HepG2 (cell line): ENCODE results near the gene LTBR. TPM values are rescaled to one million over a fixed set of nuclear protein-coding genes. Genes with fewer than 3 reads are reported as not detected.

Experiments used
- AKAP8 ChIP-seq: sonication (generic); formaldehyde crosslinking; IDR thresholded peaks from 2 replicates; pipeline ENCODE4 v1.5.1; 2020; ENCODE audit warnings: mild to moderate bottlenecking, missing genetic modification reagents
- ARNTL ChIP-seq: sonication (generic); formaldehyde crosslinking; IDR thresholded peaks from 2 replicates; pipeline ENCODE4 v1.4.0; 2020; ENCODE audit warnings: mild to moderate bottlenecking, missing genetic modification reagents
- BRD4 ChIP-seq: sonication (generic); formaldehyde crosslinking; IDR thresholded peaks from 2 replicates; pipeline ENCODE4 v1.4.0; 2020; ENCODE audit warnings: missing genetic modification reagents
- CHD2 ChIP-seq: IDR thresholded peaks from 2 replicates; pipeline ENCODE4 v1.6.1; 2011; ENCODE audit warnings: low read depth, low read length, improper control_type of control experiment
- FOXC1 ChIP-seq: sonication (generic); formaldehyde crosslinking; IDR thresholded peaks from 2 replicates; pipeline ENCODE4 v1.8.0; 2022; ENCODE audit warnings: mild to moderate bottlenecking, missing genetic modification reagents, borderline replicate concordance
- KLF16 ChIP-seq, 2 experiments: sonication (generic) in 1 of 2; formaldehyde crosslinking in 1 of 2; IDR thresholded peaks; 2 replicates each; pipeline versions ENCODE4 v1.6.1 to v1.8.0; 2016 to 2023; ENCODE audit warnings: missing genetic modification reagents in 2 of 2, missing compliant biosample characterization in 1 of 2
- RAD21 ChIP-seq: fragments of 450-650 bp; formaldehyde crosslinking; IDR thresholded peaks from 2 replicates; pipeline ENCODE4 v1.5.0; 2020; ENCODE audit warnings: mild to moderate bottlenecking
- ZFP62 ChIP-seq: sonication (generic); formaldehyde crosslinking; IDR thresholded peaks from 2 replicates; pipeline ENCODE4 v1.4.0; 2020; ENCODE audit warnings: missing genetic modification reagents
- ZKSCAN8 ChIP-seq: IDR thresholded peaks from 2 replicates; pipeline ENCODE4 v1.6.1; 2016; ENCODE audit warnings: borderline replicate concordance, missing genetic modification reagents, missing compliant biosample characterization
- ZNF138 ChIP-seq: sonication (generic); formaldehyde crosslinking; IDR thresholded peaks from 2 replicates; pipeline ENCODE4 v1.5.0; 2020; ENCODE audit warnings: mild to moderate bottlenecking, low read depth, missing genetic modification reagents
- ZNF430 ChIP-seq: sonication (generic); formaldehyde crosslinking; IDR thresholded peaks from 2 replicates; pipeline ENCODE4 v1.9.0; 2021; ENCODE audit warnings: mild to moderate bottlenecking, missing genetic modification reagents
- ZNF644 ChIP-seq: IDR thresholded peaks from 2 replicates; pipeline ENCODE4 v1.6.1; 2016; ENCODE audit warnings: low read depth
- polyA plus RNA-seq, 8 experiments: library from polyadenylated mRNA; depleted of rRNA in 3 of 8; stranded (reverse) in 7 of 8; unstranded in 1 of 8; fragments of >200 nt; fragmentation: Illumina TruSeq in 4 of 8; extraction: Trizol in 4 of 8; gene quantifications; 2 replicates each; pipeline versions ENCODE4 v1.2.1 to v1.2.3, GENCODE V29; 2011 to 2016; ENCODE audit warnings: low read depth in 4 of 8, missing spikeins in 1 of 8, mixed read lengths in 1 of 8; ENCODE audit not compliant: insufficient read depth in 1 of 8
- total RNA-seq, 5 experiments: library from RNA; depleted of rRNA; stranded (reverse); fragments of >200 nt; fragmentation: Illumina TruSeq; extraction: Trizol; gene quantifications; 2 replicates each; pipeline ENCODE4 v1.2.3, GENCODE V29; 2016; ENCODE audit warnings: low read depth in 1 of 5
- TF ChIP-seq, protein P1 (sequence below): sonication (generic); formaldehyde crosslinking; IDR thresholded peaks from one replicate; pipeline ENCODE4 v1.5.1; 2020; ENCODE audit warnings: mild to moderate bottlenecking, missing genetic modification reagents; ENCODE audit errors: not compliant biosample characterization
- TF ChIP-seq, protein P2 (sequence below): sonication (generic); formaldehyde crosslinking; IDR thresholded peaks from 2 replicates; pipeline ENCODE4 v1.5.0; 2020; ENCODE audit warnings: mild to moderate bottlenecking, missing genetic modification reagents, moderate library complexity
- TF ChIP-seq, protein P3 (sequence below): sonication (generic); formaldehyde crosslinking; IDR thresholded peaks from 2 replicates; pipeline ENCODE4 v1.9.0; 2021; ENCODE audit warnings: missing genetic modification reagents, borderline replicate concordance

The LTBR gene
- total and polyA plus RNA-seq, 2 of the 13 experiments (the other 11 are each of a cell fraction or from before 2014, with no cell fraction given): 31.4 to 34.8 TPM

DNA sequence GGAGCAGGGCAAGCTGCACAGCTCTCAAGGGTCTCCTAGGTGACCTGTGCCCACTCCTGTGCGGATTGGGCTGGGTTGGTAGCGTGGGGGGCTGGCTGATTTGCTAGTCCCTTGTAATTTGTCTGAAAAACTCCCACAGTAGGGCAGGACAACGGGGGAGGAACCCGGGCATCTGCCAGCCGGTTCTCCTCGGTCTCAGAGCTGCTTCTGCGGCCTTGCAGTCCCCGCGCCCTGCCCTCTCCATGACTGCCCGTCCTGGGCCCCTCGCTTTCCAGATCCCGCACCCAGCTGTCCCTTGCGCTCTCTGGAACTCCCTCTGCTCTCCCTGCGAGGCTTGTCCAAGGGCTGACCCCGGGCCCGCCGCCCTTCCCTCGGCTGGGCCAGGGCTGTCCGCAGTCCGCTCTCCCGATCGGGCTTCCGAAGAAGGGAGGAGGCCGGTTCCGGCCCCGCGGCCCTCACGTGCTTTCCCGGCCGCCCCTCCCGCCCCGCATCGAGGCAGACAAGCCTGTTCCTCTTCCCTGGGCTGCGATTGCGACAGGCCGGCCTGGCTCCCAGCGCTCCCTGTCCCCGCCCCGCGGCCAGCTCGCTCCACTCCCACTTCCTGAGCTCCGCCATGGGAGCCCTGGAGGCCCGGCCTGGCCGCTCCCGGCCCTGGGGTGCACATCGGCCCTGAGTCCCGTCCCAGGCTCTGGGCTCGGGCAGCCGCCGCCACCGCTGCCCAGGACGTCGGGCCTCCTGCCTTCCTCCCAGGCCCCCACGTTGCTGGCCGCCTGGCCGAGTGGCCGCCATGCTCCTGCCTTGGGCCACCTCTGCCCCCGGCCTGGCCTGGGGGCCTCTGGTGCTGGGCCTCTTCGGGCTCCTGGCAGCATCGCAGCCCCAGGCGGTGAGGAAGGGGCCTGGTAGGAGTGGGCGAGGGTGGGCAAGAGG lies at the start of gene LTBR (continued):
- TF ChIP-seq ZNF430 (CRISPR knock-in tag) (peak; percentile 65; the same call in 1 of the 2 replicates), BRD4 (peak; percentile 96), AKAP8 (CRISPR knock-in tag) (peak; percentile 84; the same call in 1 of the 2 replicates), ZNF138 (CRISPR knock-in tag) (peak; percentile 92), ZNF644 (0 out of 2 replicates have a peak, but pooled peaks have one; percentile 21), ZFP62 (CRISPR knock-in tag) (no peak), KLF16 (CRISPR knock-in tag; IDR thresholded peaks at IDR 0.05) (peak in 1 of 2 experiments; percentile 98; a peak in 2 of 4 replicates), FOXC1 (peak; percentile 91), CHD2 (no peak), ARNTL (CRISPR knock-in tag) (peak; percentile 78), RAD21 (CRISPR knock-in tag) (peak; percentile 36; the same call in 1 of the 2 replicates), ZKSCAN8 (CRISPR knock-in tag) (peak; percentile 88)
- TF ChIP-seq, protein P1, sequence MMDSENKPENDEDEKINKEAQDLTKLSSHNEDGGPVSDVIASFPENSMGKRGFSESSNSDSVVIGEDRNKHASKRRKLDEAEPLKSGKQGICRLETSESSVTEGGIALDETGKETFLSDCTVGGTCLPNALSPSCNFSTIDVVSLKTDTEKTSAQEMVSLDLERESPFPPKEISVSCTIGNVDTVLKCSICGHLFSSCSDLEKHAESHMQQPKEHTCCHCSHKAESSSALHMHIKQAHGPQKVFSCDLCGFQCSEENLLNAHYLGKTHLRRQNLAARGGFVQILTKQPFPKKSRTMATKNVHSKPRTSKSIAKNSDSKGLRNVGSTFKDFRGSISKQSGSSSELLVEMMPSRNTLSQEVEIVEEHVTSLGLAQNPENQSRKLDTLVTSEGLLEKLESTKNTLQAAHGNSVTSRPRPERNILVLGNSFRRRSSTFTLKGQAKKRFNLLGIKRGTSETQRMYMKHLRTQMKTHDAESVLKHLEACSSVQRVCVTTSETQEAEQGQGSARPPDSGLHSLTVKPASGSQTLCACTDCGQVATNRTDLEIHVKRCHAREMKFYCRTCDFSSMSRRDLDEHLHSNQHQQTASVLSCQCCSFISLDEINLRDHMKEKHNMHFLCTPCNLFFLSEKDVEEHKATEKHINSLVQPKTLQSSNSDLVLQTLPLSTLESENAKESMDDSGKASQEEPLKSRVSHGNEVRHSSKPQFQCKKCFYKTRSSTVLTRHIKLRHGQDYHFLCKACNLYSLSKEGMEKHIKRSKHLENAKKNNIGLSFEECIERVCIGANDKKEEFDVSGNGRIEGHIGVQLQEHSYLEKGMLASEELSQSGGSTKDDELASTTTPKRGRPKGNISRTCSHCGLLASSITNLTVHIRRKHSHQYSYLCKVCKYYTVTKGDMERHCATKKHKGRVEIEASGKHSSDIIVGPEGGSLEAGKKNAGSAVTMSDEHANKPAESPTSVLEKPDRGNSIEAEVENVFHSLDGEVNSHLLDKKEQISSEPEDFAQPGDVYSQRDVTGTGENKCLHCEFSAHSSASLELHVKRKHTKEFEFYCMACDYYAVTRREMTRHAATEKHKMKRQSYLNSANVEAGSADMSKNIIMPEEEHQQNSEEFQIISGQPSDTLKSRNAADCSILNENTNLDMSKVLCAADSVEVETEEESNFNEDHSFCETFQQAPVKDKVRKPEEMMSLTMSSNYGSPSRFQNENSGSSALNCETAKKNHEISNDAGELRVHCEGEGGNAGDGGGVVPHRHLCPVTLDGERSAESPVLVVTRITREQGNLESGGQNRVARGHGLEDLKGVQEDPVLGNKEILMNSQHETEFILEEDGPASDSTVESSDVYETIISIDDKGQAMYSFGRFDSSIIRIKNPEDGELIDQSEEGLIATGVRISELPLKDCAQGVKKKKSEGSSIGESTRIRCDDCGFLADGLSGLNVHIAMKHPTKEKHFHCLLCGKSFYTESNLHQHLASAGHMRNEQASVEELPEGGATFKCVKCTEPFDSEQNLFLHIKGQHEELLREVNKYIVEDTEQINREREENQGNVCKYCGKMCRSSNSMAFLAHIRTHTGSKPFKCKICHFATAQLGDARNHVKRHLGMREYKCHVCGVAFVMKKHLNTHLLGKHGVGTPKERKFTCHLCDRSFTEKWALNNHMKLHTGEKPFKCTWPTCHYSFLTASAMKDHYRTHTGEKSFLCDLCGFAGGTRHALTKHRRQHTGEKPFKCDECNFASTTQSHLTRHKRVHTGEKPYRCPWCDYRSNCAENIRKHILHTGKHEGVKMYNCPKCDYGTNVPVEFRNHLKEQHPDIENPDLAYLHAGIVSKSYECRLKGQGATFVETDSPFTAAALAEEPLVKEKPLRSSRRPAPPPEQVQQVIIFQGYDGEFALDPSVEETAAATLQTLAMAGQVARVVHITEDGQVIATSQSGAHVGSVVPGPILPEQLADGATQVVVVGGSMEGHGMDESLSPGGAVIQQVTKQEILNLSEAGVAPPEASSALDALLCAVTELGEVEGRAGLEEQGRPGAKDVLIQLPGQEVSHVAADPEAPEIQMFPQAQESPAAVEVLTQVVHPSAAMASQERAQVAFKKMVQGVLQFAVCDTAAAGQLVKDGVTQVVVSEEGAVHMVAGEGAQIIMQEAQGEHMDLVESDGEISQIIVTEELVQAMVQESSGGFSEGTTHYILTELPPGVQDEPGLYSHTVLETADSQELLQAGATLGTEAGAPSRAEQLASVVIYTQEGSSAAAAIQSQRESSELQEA (CRISPR knock-in tag): peak; percentile 87
- TF ChIP-seq, protein P2, sequence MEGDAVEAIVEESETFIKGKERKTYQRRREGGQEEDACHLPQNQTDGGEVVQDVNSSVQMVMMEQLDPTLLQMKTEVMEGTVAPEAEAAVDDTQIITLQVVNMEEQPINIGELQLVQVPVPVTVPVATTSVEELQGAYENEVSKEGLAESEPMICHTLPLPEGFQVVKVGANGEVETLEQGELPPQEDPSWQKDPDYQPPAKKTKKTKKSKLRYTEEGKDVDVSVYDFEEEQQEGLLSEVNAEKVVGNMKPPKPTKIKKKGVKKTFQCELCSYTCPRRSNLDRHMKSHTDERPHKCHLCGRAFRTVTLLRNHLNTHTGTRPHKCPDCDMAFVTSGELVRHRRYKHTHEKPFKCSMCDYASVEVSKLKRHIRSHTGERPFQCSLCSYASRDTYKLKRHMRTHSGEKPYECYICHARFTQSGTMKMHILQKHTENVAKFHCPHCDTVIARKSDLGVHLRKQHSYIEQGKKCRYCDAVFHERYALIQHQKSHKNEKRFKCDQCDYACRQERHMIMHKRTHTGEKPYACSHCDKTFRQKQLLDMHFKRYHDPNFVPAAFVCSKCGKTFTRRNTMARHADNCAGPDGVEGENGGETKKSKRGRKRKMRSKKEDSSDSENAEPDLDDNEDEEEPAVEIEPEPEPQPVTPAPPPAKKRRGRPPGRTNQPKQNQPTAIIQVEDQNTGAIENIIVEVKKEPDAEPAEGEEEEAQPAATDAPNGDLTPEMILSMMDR: peak; percentile 52; the same call in 1 of the 2 replicates
- TF ChIP-seq, protein P3, sequence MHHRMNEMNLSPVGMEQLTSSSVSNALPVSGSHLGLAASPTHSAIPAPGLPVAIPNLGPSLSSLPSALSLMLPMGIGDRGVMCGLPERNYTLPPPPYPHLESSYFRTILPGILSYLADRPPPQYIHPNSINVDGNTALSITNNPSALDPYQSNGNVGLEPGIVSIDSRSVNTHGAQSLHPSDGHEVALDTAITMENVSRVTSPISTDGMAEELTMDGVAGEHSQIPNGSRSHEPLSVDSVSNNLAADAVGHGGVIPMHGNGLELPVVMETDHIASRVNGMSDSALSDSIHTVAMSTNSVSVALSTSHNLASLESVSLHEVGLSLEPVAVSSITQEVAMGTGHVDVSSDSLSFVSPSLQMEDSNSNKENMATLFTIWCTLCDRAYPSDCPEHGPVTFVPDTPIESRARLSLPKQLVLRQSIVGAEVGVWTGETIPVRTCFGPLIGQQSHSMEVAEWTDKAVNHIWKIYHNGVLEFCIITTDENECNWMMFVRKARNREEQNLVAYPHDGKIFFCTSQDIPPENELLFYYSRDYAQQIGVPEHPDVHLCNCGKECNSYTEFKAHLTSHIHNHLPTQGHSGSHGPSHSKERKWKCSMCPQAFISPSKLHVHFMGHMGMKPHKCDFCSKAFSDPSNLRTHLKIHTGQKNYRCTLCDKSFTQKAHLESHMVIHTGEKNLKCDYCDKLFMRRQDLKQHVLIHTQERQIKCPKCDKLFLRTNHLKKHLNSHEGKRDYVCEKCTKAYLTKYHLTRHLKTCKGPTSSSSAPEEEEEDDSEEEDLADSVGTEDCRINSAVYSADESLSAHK: peak; percentile 78; the same call in 1 of the 2 replicates
